Left kidney (tissue), 2 donors: ENCODE results near the gene LRRC28. TPM values are rescaled to one million over a fixed set of nuclear protein-coding genes. Genes with fewer than 3 reads are reported as not detected.

Experiments used
- DNase-seq: peaks from one replicate; pipeline ENCODE4 v3.0.0-alpha.2; 2013
- polyA plus RNA-seq: library from polyadenylated mRNA; unstranded; fragments of 120-200 nt; gene quantifications from one replicate; pipeline ENCODE4 v1.2.1, GENCODE V29; 2013; ENCODE audit not compliant: insufficient read length

LRRC28 gene
- polyA plus RNA-seq, 1 donor: 42.3 TPM

DNA sequence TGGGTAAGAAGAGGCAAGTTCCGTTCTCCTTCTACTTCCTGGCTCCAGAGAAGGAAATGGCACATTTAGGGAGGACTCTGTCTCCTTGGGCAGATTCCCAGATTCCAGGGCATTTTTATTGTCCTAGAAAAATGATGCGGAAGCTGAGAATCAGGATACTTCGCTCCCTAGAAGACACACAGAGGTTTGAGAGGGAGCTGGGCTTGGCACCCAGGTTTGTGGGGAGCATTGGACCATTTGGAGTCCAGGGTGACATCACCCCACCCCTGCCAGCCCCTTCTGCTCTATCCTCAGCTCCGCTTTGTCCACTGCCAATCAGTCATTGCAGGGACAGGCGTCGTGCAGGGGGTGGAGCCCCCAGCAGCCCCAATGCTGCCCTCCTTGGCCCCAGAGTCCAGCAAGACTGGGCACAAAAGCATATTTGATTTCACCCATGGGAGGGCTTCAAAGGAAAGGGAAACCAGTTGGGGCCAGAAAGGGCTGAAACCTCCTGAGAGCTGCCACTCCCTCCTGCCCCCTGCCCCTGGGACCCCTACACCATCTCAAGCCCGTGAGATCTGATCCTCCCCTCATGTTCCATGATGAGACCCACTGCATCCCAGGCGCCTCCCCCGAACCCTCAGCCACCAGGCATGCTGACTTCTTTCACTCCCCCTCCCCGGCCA lies 184.7 kb downstream of the LRRC28 start:
- DNase-seq: no peak

DNA sequence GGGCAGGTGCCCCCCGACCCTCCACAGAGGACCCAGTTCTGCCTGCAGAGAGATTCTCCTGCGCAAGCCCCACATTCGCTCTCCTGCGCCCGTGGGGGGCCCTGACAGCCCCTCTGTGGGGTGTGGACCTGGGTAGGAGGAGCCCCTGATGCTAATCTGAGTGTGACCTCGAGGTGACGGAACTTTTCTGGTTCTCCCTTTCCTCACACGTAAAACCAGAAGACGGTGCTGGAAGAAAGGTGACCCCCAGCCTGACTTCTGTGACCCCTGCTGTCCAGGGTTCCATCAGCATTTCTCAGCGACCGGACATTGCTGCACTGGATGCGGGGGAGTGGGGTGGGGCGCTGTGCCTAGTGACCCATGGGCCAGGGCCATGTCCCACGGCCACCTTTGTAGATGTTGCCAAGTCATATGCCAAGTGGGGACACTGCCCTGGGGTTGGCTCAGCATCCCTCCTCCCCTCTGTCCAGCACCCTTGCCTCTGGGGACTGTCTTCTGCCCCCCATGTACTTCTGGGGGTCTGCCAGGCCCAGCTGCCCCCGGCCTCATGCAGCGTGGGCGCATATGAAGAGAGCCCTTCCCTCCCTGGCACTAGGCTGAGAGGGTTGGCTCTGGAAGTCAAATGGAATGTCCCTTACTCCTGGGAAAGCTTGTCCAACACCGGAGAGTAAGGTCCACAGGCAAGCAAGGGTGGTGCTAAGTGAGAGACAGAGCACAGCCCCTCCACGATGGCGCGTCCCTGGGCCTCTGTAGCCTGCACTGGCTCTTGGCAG lies 185.4 kb downstream of the LRRC28 start:
- no peak for DNase-seq

DNA sequence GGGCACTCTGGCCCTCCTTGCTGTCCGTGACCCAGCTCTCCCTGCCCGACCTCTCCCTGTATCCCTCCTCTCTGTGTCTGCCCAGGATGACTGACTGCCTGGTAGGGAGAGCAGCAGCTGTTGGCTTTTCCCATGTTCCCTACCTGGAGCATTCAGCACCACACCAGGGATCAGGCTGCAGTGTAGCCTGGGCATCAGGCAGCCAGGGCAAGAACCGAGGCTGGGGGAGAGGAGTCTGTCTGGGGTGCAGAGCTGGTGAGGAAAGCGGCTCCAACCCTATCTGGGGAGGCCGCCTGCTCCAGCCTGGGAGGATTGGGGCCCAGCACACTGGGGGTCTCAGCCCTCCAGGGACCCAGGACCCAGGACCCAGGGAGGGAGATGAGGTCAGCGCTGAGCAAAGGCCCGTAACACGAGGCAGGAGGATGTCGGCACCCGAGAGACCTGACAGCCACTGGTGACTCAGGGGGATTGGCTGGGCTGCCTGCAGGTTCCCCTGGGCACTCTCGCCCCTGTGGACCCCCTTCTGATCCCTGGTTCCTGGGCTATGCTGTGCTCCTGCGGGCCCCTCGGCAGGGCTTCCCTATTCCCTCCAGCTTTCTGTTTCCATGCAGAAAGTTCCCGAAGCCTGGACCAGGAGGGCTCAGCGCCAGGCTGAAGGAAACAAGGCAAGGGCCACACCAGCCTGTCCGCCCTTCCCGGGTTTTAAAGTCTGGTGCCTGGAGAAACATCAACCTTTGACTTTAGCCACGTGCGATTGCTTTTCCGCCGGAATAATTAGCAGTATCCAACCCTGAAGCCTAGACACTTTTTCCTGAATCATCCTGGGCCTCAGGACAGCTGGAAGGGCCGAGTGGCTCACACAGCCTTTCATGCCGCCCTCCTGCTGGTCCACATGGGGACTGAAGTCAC lies 186.3 kb downstream of the LRRC28 start:
- no peak for DNase-seq

- DNase-seq: no peak
These were observed 186.9 kb downstream of the LRRC28 start for GRCh38 chr15:99438224-99438585.

- no peak for DNase-seq
These were observed 187.6 kb downstream of the LRRC28 start for GRCh38 chr15:99438691-99439523.

DNA sequence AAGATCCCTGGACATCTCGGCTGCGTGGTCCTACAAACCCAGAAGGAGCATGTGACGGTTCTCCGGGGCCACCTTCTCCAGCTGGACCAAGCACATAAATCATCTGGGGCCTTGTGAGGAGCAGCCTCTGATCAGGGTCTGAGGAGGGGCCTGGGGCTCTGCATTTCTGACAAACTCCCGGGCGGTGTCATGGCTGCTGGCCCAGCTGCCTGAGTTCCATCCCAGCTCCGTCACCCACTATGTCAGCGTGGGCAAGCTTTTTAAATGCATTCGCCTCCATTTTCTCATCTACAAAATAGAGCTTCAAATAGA lies 188.2 kb downstream of the LRRC28 start:
- DNase-seq: no peak

DNA sequence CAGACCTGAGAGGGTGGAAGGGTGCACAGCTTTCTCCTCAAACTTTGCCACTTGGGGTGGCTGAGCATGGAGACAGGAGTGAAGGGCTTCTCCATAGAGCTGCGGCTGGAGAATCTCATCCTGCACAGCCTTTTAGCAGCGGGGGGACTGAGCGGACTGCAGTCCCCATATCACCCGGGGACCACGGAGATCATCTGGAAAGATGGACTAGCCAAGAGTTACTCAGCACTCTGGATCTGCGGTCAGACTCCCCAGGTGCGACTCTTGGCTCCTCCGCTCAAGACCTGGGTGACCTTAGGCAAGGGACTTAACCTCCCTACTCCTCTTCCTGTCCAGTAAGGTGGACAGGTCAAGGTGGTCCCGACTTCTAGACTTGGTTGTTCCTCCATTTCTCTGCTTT lies 188.7 kb downstream of the LRRC28 start:
- DNase-seq: no peak

Other genes starting within 250 kb of the LRRC28 start
- gene PGPEP1L, start 243.7 kb upstream of the LRRC28 start, polyA plus RNA-seq: 0.18 TPM
- 1.9 TPM for gene SYNM, start 146.4 kb upstream of the LRRC28 start, polyA plus RNA-seq
- 35.3 TPM for gene TTC23, start 1.9 kb upstream of the LRRC28 start, polyA plus RNA-seq